A673 (cell line): ENCODE measurements around the gene CASP14.

Experiments
- CTCF ChIP-seq: fragments of 300-800, 200-600 bp; sonication (generic); conservative IDR thresholded peaks from 2 replicates; pipeline ENCODE4 v1.5.1; 2017; ENCODE audit warnings: low read depth, mild to moderate bottlenecking, antibody characterized with exemption, low read length, moderate library complexity, mixed read lengths
- EZH2 ChIP-seq: fragments of 200-600 bp; sonication (generic); IDR thresholded peaks from 2 replicates; pipeline ENCODE4 v1.6.1; 2017; ENCODE audit warnings: borderline replicate concordance, low read depth, mild to moderate bottlenecking, mixed read lengths, antibody characterized with exemption, low read length; ENCODE audit not compliant: poor library complexity, severe bottlenecking

GRCh38 chr19:15074371-15074770, 25.1 kb downstream of the CASP14 start:
- TF ChIP-seq CTCF = no peak
- TF ChIP-seq EZH2 = no peak
